Measurements from ENCODE around the gene CRACR2B. TPM values are rescaled to one million over a fixed set of nuclear protein-coding genes. Genes with fewer than 3 reads are reported as not detected.

Gene CRACR2B
- total RNA-seq, 4 donors from 2014 or later = 82.7 to 373 (median 210) TPM

- Histone ChIP-seq H3K4me1 (peaks cover 10 to 41% (median 35%) of the 10 kb centered on the region in 4 donors), H3K36me3 (peaks cover 0 to 13% (median 3%) of the 10 kb centered on the region in 4 donors), H3K9me3 (no peaks in the 10 kb centered on the region), H3K27me3 (no peaks in the 10 kb centered on the region), H3K27ac (peak within 1 kb of the TSS; percentile 94 to 96 (median 96)), H3K4me3 (peak within 1 kb of the TSS; percentile 56 to 98 (median 92))
- 0% methylated on average over 67 of the region's 81 CpGs; no CpG with 5 or more reads in 1 of the 2 donors for WGBS, 2 donors (ENCODE audit: low coverage in 1 of 2)
- peak; percentile 96 to 99 (median 97) for TF ChIP-seq POLR2AphosphoS5 (IDR thresholded peaks at IDR 0.05)
- TF ChIP-seq POLR2A (IDR thresholded peaks at IDR 0.05) = peak; percentile 90
- peak; percentile 29 for TF ChIP-seq EP300 (IDR thresholded peaks at IDR 0.05; ENCODE audit: low read depth)
- TF ChIP-seq CTCF (IDR thresholded peaks at IDR 0.05) = no peak
- intact Hi-C loops (cut with DNase I; ENCODE audit: low total_unique reads) (no loop called here), in situ Hi-C loops (cut with MboI; ENCODE audit: low pct_ligation_motif_present in 1 of 4, low pct_unique_long_range_greater_than_20kb in 1 of 4, low sequenced_read_pairs in 3 of 4) (no loop called here)
- peak; percentile 98 for DNase-seq
Observed at GRCh38 chr11:809287-810039, 18.3 kb upstream of the CRACR2B start, which contains the start of gene RPLP2. RPLP2 (plus strand) TSS chr11:809967; CDS start chr11:810235, 268 bp downstream.

GRCh38 chr11:810040-810567 lies 17.6 kb upstream of the CRACR2B start:
- no peak for DNase-seq
- Histone ChIP-seq H3K27ac (peak overlapping the region; percentile 94 to 96 (median 96)), H3K36me3 (peaks cover 0 to 13% (median 3%) of the 10 kb centered on the region in 4 donors), H3K9me3 (no peaks in the 10 kb centered on the region), H3K4me3 (peak overlapping the region; percentile 56 to 98 (median 92)), H3K27me3 (no peaks in the 10 kb centered on the region), H3K4me1 (peaks cover 6 to 36% (median 30%) of the 10 kb centered on the region in 4 donors)
- TF ChIP-seq POLR2AphosphoS5 (IDR thresholded peaks at IDR 0.05) (no peak), CTCF (IDR thresholded peaks at IDR 0.05) (peak in 1 of 5 experiments; percentile 12)
- in situ Hi-C loops (cut with MboI; ENCODE audit: low pct_ligation_motif_present in 1 of 4, low pct_unique_long_range_greater_than_20kb in 1 of 4, low sequenced_read_pairs in 3 of 4) (no loop called here), intact Hi-C loops (cut with DNase I; ENCODE audit: low total_unique reads) (no loop called here)
- WGBS, 2 donors (ENCODE audit: low coverage in 1 of 2) = 0% methylated on average over 12 of the region's 55 CpGs; no CpG with 5 or more reads in 1 of the 2 donors

- TF ChIP-seq POLR2AphosphoS5 (IDR thresholded peaks at IDR 0.05) (no peak), POLR2A (IDR thresholded peaks at IDR 0.05) (no peak), EP300 (IDR thresholded peaks at IDR 0.05; ENCODE audit: low read depth) (no peak), CTCF (IDR thresholded peaks at IDR 0.05) (no peak)
- peaks cover 0 to 13% (median 3%) of the 10 kb centered on the region in 4 donors for H3K36me3 ChIP-seq
- peaks cover 6 to 33% (median 28%) of the 10 kb centered on the region in 4 donors for H3K4me1 ChIP-seq
- DNase-seq = no peak
- H3K4me3 ChIP-seq = peak overlapping the region in 1 of 4 donors; percentile 87
- 63 to 80% methylated on average over 2 to 14 of the region's 14 CpGs for WGBS, 2 donors (ENCODE audit: low coverage in 1 of 2)
- in situ Hi-C loops (cut with MboI; ENCODE audit: low pct_ligation_motif_present in 1 of 4, low pct_unique_long_range_greater_than_20kb in 1 of 4, low sequenced_read_pairs in 3 of 4) = no loop called here
- no peaks in the 10 kb centered on the region for H3K27me3 ChIP-seq
- H3K27ac ChIP-seq = peak overlapping the region in 3 of 4 donors; percentile 94 to 96 (median 95)
- no peaks in the 10 kb centered on the region for H3K9me3 ChIP-seq
- intact Hi-C loops (cut with DNase I; ENCODE audit: low total_unique reads) = no loop called here
Observed at GRCh38 chr11:811446-812245, 16.1 kb upstream of the CRACR2B start.

GRCh38 chr11:812390-812789 lies 15.3 kb upstream of the CRACR2B start:
- no peak for DNase-seq
- Histone ChIP-seq H3K27me3 (no peaks in the 10 kb centered on the region), H3K27ac (no peak overlapping the region), H3K9me3 (no peaks in the 10 kb centered on the region), H3K36me3 (peaks cover 0 to 13% (median 3%) of the 10 kb centered on the region in 4 donors), H3K4me3 (no peak overlapping the region), H3K4me1 (peaks cover 6 to 33% (median 28%) of the 10 kb centered on the region in 4 donors)
- intact Hi-C loops (cut with DNase I; ENCODE audit: low total_unique reads) = no loop called here
- WGBS, 2 donors (ENCODE audit: low coverage in 1 of 2) = 76% methylated on average over 3 of the region's 3 CpGs; no CpG with 5 or more reads in 1 of the 2 donors
- in situ Hi-C loops (cut with MboI; ENCODE audit: low pct_ligation_motif_present in 1 of 4, low pct_unique_long_range_greater_than_20kb in 1 of 4, low sequenced_read_pairs in 3 of 4) = no loop called here
- TF ChIP-seq EP300 (IDR thresholded peaks at IDR 0.05; ENCODE audit: low read depth) (no peak), CTCF (IDR thresholded peaks at IDR 0.05) (no peak), POLR2A (IDR thresholded peaks at IDR 0.05) (no peak), POLR2AphosphoS5 (IDR thresholded peaks at IDR 0.05) (no peak)

All from transverse colon (tissue), 4 donors.